GM18870 (cell line): ENCODE data around the gene ADAMTS2.

Experiments
- ATAC-seq: cut with Tn5 transposase; IDR thresholded peaks from one replicate; pipeline ENCODE4 v1.9.1; 2021; ENCODE audit warnings: moderate library complexity; ENCODE audit not compliant: unreplicated experiment

Gene ADAMTS2

GRCh38 chr5:179185941-179186411, 159.3 kb downstream of the ADAMTS2 start:
- no peak for ATAC-seq

- no peak for ATAC-seq
These were observed 159.9 kb downstream of the ADAMTS2 start for GRCh38 chr5:179185256-179185940.

- no peak for ATAC-seq
These were observed 160.7 kb downstream of the ADAMTS2 start for GRCh38 chr5:179184521-179185050.

GRCh38 chr5:179183481-179183880, 161.8 kb downstream of the ADAMTS2 start:
- no peak for ATAC-seq

- ATAC-seq, result no peak
These were observed 162.7 kb downstream of the ADAMTS2 start for GRCh38 chr5:179182601-179183000.

- no peak for ATAC-seq
These were observed 163.3 kb downstream of the ADAMTS2 start for GRCh38 chr5:179181988-179182387.

- ATAC-seq, result no peak
These were observed 164.2 kb downstream of the ADAMTS2 start for GRCh38 chr5:179180921-179181645.

- ATAC-seq, result no peak
These were observed 165.1 kb downstream of the ADAMTS2 start for GRCh38 chr5:179180061-179180610.

GRCh38 chr5:179177711-179178575, 167.3 kb downstream of the ADAMTS2 start:
- no peak for ATAC-seq

GRCh38 chr5:179176571-179177230, 168.6 kb downstream of the ADAMTS2 start:
- ATAC-seq, result no peak

- ATAC-seq, result no peak
These were observed 169.1 kb downstream of the ADAMTS2 start for GRCh38 chr5:179176166-179176565.

GRCh38 chr5:179171816-179172745, 173.2 kb downstream of the ADAMTS2 start:
- no peak for ATAC-seq

GRCh38 chr5:179171251-179171815, 173.9 kb downstream of the ADAMTS2 start:
- no peak for ATAC-seq

GRCh38 chr5:179170606-179171005, 174.7 kb downstream of the ADAMTS2 start:
- ATAC-seq, result no peak

- no peak for ATAC-seq
These were observed 175.4 kb downstream of the ADAMTS2 start for GRCh38 chr5:179169836-179170235.

GRCh38 chr5:179168664-179169063, 176.6 kb downstream of the ADAMTS2 start:
- no peak for ATAC-seq

GRCh38 chr5:179167871-179168451, 177.3 kb downstream of the ADAMTS2 start:
- ATAC-seq, result no peak
